NT2/D1 (cell line): ENCODE results near the gene TRIM71.

Source experiments
- DNase-seq: peaks from one replicate; pipeline ENCODE4 v3.0.0-alpha.2; 2011; ENCODE audit warnings: low read depth, low spot score
- H3K27me3 ChIP-seq: 2 replicates; pipeline ENCODE4 v1.6.0; 2011; ENCODE audit warnings: mild to moderate bottlenecking; ENCODE audit not compliant: insufficient read length, insufficient read depth
- H3K36me3 ChIP-seq: 2 replicates; pipeline ENCODE4 v1.6.1; 2011; ENCODE audit warnings: mild to moderate bottlenecking, low read length, mixed read lengths; ENCODE audit not compliant: insufficient read depth, insufficient read length
- H3K4me1 ChIP-seq: 2 replicates; pipeline ENCODE4 v1.5.1; 2011; ENCODE audit not compliant: insufficient read depth, insufficient read length
- H3K4me3 ChIP-seq: 2 replicates; pipeline ENCODE4 v1.5.1; 2011; ENCODE audit warnings: low read depth; ENCODE audit not compliant: insufficient read length
- H3K9ac ChIP-seq: 2 replicates; pipeline ENCODE4 v1.6.0; 2011; ENCODE audit warnings: low read depth; ENCODE audit not compliant: insufficient read length
- H3K9me3 ChIP-seq: 2 replicates; pipeline ENCODE4 v1.5.1; 2011; ENCODE audit warnings: mild to moderate bottlenecking, low read length; ENCODE audit not compliant: insufficient read depth
- SUZ12 ChIP-seq: IDR thresholded peaks from 2 replicates; pipeline ENCODE4 v1.6.1; 2011; ENCODE audit not compliant: insufficient read length, insufficient read depth; ENCODE audit errors: extremely low read depth
- YY1 ChIP-seq: IDR thresholded peaks from 2 replicates; pipeline ENCODE4 v1.6.1; 2011; ENCODE audit not compliant: insufficient read length, insufficient read depth
- ZNF274 ChIP-seq: IDR thresholded peaks from 2 replicates; pipeline ENCODE4 v1.6.1; 2011; ENCODE audit warnings: mild to moderate bottlenecking, low read depth, low read length

Gene TRIM71

DNA sequence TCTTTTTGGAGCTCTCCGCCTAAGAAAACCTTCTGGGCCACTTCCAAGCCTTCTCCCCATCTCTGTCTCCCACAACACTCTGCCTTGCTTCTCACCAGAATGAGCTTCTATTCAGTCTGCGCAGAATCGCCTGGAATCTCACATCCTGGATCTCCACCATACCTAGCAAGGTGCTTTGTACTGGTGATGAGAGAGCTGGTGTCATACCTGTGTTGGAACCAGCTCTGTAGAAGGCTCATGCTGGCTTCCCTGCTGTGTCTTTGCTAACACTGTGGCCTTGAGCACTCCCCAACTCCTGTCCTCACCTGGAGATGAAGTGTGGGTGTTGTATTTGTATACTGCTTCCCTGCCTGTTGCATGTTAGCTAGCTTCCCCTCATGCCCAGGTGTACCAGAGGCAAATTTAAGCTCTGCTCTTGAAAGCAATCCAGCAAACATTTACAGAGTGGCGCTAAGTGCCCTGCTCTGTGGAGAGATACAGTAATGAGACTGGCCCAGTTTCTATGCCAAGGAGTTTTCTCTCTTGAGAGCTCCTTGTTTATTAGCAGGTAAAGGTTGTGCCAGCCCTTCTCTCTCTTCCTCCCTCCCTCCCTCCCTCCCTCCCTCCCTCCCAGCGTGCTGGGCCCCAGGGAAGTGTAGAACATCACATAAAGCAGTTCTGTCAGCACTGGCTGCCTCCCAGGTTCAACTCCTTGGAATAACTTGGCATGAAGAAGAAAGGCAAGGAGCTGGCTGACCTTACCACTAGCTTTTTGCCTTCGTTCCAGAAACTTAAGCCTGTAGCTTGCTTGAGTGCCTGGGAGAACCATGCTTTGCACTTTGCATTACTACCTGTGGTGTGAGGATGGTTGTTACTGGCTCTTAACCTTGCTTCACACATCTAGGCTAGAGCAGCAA lies 54.9 kb downstream of the TRIM71 start:
- Histone ChIP-seq H3K27me3 (no peaks in the 10 kb centered on the region), H3K9ac (no peak overlapping the region), H3K4me3 (no peak overlapping the region), H3K36me3 (peaks cover 36% of the 10 kb centered on the region), H3K4me1 (peaks cover 17% of the 10 kb centered on the region), H3K9me3 (no peaks in the 10 kb centered on the region)
- no peak for DNase-seq
- TF ChIP-seq YY1 = no peak
- TF ChIP-seq SUZ12 = no peak
- TF ChIP-seq ZNF274 = no peak

DNA sequence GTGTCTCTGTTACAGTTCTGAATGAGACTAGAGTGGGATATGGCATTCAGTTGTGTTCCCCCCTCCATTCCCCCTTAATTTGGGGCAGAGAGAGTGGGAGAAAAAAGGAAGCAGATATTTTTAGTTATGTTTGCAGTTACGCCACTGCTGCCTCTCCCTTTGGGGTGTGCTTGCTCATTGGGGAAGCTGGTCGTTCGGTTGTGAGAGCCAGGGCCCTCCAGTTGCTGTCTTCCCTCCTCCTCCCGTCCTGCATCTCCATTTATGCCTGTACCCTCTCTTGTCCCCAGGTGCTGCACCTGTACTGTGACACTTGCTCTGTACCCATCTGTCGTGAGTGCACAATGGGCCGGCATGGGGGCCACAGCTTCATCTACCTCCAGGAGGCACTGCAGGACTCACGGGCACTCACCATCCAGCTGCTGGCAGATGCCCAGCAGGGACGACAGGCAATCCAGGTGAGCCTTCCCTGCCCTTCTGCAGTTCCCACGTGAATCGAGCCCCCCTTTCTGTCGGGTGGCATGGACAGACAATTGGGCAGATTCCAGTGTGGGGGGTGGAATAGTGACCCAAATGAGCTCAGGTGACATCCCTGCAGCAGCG lies 55.8 kb downstream of the TRIM71 start:
- Histone ChIP-seq H3K9ac (no peak overlapping the region), H3K9me3 (no peaks in the 10 kb centered on the region), H3K4me3 (no peak overlapping the region), H3K27me3 (no peaks in the 10 kb centered on the region), H3K36me3 (peaks cover 42% of the 10 kb centered on the region), H3K4me1 (peaks cover 17% of the 10 kb centered on the region)
- DNase-seq = no peak
- TF ChIP-seq YY1 (no peak), SUZ12 (no peak), ZNF274 (no peak)

- DNase-seq = no peak
- H3K4me1 ChIP-seq = peaks cover 11% of the 10 kb centered on the region
- H3K36me3 ChIP-seq = peaks cover 59% of the 10 kb centered on the region
- no peaks in the 10 kb centered on the region for H3K27me3 ChIP-seq
- H3K9me3 ChIP-seq = no peaks in the 10 kb centered on the region
- no peak for TF ChIP-seq SUZ12
- TF ChIP-seq YY1 = no peak
- TF ChIP-seq ZNF274 = no peak
- H3K9ac ChIP-seq = no peak overlapping the region
- H3K4me3 ChIP-seq = no peak overlapping the region
Measured at GRCh38 chr3:32876920-32877319, 59.1 kb downstream of the TRIM71 start.

DNA sequence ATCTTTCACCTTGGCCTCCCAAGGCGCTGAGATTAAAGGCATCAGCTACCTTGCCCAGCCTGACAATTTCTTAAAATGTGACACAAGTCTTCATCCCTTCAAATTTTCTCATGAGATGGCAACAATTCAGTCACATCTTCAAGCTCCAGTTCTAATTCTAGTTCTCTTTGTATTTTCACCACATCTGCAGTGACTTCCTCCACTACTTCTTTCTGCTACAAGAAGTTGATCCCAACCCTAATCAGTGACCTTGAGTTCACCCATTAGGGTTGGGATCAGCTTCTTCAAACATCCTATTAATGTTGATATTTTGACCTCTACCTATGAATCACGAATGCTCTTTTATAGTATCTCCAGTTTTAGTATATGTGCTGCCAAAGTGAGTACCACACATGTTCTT lies 59.8 kb downstream of the TRIM71 start:
- Histone ChIP-seq H3K9ac (no peak overlapping the region), H3K4me3 (no peak overlapping the region), H3K9me3 (no peaks in the 10 kb centered on the region), H3K36me3 (peaks cover 59% of the 10 kb centered on the region), H3K4me1 (peaks cover 7% of the 10 kb centered on the region), H3K27me3 (no peaks in the 10 kb centered on the region)
- no peak for TF ChIP-seq SUZ12
- no peak for TF ChIP-seq YY1
- TF ChIP-seq ZNF274 = no peak
- no peak for DNase-seq

DNA sequence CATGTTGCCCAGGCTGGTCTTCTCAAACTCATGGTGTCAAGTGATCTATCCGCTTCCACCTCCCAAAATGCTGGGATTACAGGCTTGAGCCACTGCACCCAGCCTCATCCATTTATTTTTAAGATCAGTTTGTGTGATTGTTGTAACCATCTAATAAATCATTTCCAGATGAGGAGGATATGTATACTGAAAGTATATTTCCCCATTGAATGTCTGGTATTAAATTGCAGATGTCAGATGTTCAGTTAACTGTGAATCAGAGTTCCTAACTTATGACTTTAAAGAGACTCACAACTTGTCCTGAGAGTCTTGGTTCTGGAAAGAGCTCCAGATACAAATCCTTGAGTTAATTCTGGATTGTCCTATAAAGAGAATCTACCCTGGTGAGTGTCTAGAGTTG lies 62.4 kb downstream of the TRIM71 start:
- Histone ChIP-seq H3K4me1 (peaks cover 3% of the 10 kb centered on the region), H3K9me3 (no peaks in the 10 kb centered on the region), H3K4me3 (no peak overlapping the region), H3K27me3 (no peaks in the 10 kb centered on the region), H3K9ac (no peak overlapping the region), H3K36me3 (peaks cover 74% of the 10 kb centered on the region)
- DNase-seq = no peak
- TF ChIP-seq YY1 = no peak

DNA sequence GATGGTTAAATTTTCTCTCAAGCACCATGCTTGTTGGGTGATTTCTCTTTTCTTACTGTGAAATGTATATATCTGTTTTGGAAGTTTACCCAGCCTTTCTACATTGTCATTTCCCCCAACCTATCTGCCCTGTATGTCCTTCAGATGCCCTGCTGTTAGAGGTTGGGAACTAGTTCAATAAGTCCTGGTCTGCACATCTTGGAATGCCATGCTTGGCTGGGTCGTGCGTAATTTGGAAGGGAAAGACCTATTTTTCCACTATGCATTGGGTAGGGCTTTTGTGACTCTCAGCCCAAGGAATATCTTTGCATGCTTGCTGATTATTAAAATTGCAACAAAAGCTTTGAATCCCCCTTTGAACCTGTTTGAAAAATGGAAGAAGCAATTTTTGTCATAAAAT lies 63.8 kb downstream of the TRIM71 start:
- DNase-seq = no peak
- TF ChIP-seq YY1 (no peak), ZNF274 (no peak), SUZ12 (no peak)
- H3K36me3 ChIP-seq = peaks cover 75% of the 10 kb centered on the region
- H3K27me3 ChIP-seq = no peaks in the 10 kb centered on the region
- H3K4me3 ChIP-seq = no peak overlapping the region
- H3K9me3 ChIP-seq = no peaks in the 10 kb centered on the region
- H3K4me1 ChIP-seq = peaks cover 7% of the 10 kb centered on the region
- no peak overlapping the region for H3K9ac ChIP-seq

DNA sequence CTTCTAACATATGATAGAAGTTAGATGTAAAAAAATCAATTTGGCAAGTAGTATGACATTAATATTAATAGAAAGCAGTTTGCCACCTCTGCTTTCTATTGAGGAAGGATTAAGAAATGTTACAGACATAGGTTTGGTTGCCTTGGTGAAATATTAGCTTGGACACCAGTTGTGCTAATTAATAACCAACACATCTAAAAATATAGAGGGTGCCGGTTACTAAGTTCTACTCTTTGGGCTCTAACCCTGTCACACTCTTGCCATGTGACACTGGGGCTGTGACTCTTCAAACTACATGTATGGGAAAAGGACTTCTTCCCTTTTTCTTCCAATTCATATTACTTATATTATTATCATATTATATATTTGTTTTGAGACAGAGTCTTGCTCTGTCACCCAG lies 64.4 kb downstream of the TRIM71 start:
- Histone ChIP-seq H3K4me3 (no peak overlapping the region), H3K4me1 (peaks cover 7% of the 10 kb centered on the region), H3K27me3 (no peaks in the 10 kb centered on the region), H3K9ac (no peak overlapping the region), H3K9me3 (no peaks in the 10 kb centered on the region), H3K36me3 (peaks cover 77% of the 10 kb centered on the region)
- TF ChIP-seq ZNF274 (no peak), SUZ12 (no peak), YY1 (no peak)
- DNase-seq = no peak
